ENCODE measurements around the gene PLA2G4A.

DNA sequence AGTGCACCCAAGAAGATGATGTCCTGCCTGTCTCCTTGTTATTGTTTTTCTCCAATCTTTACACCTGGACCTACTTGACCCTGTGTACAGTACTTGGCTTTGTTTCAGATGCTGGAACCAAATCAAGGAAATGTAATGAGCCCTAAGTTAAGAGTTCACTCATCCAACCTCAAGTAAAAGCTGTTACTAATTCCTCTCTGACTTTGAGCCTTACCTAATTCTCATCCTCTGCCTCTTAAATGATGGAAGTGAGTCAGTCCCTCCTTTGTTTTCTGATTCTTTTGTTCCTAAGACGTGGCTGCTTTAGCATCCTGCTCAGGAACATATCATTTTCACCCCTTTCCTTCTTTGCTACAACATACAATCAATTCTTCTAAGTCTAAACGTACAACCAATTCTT is 15.3 kb upstream of the PLA2G4A start:
- TF ChIP-seq, protein P1, sequence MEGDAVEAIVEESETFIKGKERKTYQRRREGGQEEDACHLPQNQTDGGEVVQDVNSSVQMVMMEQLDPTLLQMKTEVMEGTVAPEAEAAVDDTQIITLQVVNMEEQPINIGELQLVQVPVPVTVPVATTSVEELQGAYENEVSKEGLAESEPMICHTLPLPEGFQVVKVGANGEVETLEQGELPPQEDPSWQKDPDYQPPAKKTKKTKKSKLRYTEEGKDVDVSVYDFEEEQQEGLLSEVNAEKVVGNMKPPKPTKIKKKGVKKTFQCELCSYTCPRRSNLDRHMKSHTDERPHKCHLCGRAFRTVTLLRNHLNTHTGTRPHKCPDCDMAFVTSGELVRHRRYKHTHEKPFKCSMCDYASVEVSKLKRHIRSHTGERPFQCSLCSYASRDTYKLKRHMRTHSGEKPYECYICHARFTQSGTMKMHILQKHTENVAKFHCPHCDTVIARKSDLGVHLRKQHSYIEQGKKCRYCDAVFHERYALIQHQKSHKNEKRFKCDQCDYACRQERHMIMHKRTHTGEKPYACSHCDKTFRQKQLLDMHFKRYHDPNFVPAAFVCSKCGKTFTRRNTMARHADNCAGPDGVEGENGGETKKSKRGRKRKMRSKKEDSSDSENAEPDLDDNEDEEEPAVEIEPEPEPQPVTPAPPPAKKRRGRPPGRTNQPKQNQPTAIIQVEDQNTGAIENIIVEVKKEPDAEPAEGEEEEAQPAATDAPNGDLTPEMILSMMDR (IDR thresholded peaks at IDR 0.05; ENCODE audit: extremely low read depth in 1 of 2, insufficient read depth in 1 of 2, low read depth in 1 of 2, low read length in 2 of 2) = no peak
- TF ChIP-seq EZH2 (IDR thresholded peaks at IDR 0.05; ENCODE audit: borderline replicate concordance, low read depth, low read length, severe bottlenecking) (no peak), POLR2A (IDR thresholded peaks at IDR 0.05; ENCODE audit: low read depth, low read length) (no peak), MYC (IDR thresholded peaks at IDR 0.05; ENCODE audit: low read depth, low read length) (no peak)
